H9 (cell line): ENCODE measurements around the gene MNS1. TPM values are rescaled to one million over a fixed set of nuclear protein-coding genes. Genes with fewer than 3 reads are reported as not detected.

Experiments
- DNase-seq: peaks from one replicate; pipeline ENCODE4 v3.0.0-alpha.2; 2017
- H2AFZ ChIP-seq: one replicate; pipeline ENCODE4 v1.6.1; 2013; ENCODE audit warnings: mild to moderate bottlenecking, low read length, control low read depth, moderate library complexity
- H2AK5ac ChIP-seq: 2 replicates; pipeline ENCODE4 v1.6.1; 2013; ENCODE audit warnings: low read length, control low read depth, mixed read lengths; ENCODE audit not compliant: insufficient read length
- H2BK120ac ChIP-seq: one replicate; pipeline ENCODE4 v1.6.1; 2013; ENCODE audit warnings: low read depth, mild to moderate bottlenecking, low read length, control low read depth, inconsistent platforms; ENCODE audit not compliant: poor library complexity, severe bottlenecking
- H2BK12ac ChIP-seq: 2 replicates; pipeline ENCODE4 v1.6.1; 2013; ENCODE audit warnings: low read length, control low read depth, mixed read lengths, low read depth; ENCODE audit not compliant: insufficient read length
- H2BK15ac ChIP-seq: 2 replicates; pipeline ENCODE4 v1.6.1; 2013; ENCODE audit warnings: low read depth, low read length, control low read depth
- H2BK20ac ChIP-seq: one replicate; pipeline ENCODE4 v1.6.1; 2013; ENCODE audit warnings: low read depth, mild to moderate bottlenecking, low read length, control low read depth, inconsistent platforms; ENCODE audit not compliant: poor library complexity, severe bottlenecking
- H2BK5ac ChIP-seq: 2 replicates; pipeline ENCODE4 v1.6.1; 2013; ENCODE audit warnings: low read length, control low read depth, mixed read lengths; ENCODE audit not compliant: insufficient read length
- H3K14ac ChIP-seq: 2 replicates; pipeline ENCODE4 v1.6.1; 2013; ENCODE audit warnings: low read length, control low read depth; ENCODE audit not compliant: insufficient read depth
- H3K18ac ChIP-seq: 2 replicates; pipeline ENCODE4 v1.6.1; 2013; ENCODE audit warnings: low read depth, mild to moderate bottlenecking, mixed read lengths, low read length, control low read depth; ENCODE audit not compliant: insufficient read length
- H3K23ac ChIP-seq: 2 replicates; pipeline ENCODE4 v1.6.1; 2013; ENCODE audit warnings: low read length, control low read depth, mixed read lengths, low read depth; ENCODE audit not compliant: insufficient read length
- H3K23me2 ChIP-seq: 2 replicates; pipeline ENCODE4 v1.6.1; 2013; ENCODE audit warnings: low read depth, mild to moderate bottlenecking, mixed read lengths, low read length, control low read depth; ENCODE audit not compliant: insufficient read length, poor library complexity, severe bottlenecking
- H3K27ac ChIP-seq: 2 replicates; pipeline ENCODE4 v1.5.1; 2013; ENCODE audit warnings: low read length, control low read depth, mixed read lengths, low read depth; ENCODE audit not compliant: insufficient read length
- H3K27me3 ChIP-seq: 2 replicates; pipeline ENCODE4 v1.6.1; 2013; ENCODE audit warnings: low read length, control low read depth, inconsistent platforms; ENCODE audit not compliant: insufficient read depth
- H3K4ac ChIP-seq: 2 replicates; pipeline ENCODE4 v1.6.1; 2013; ENCODE audit warnings: low read depth, mild to moderate bottlenecking, control low read depth, inconsistent platforms, low read length, moderate library complexity
- H3K4me1 ChIP-seq: 2 replicates; pipeline ENCODE4 v1.6.1; 2013; ENCODE audit warnings: low read length, control low read depth, inconsistent platforms; ENCODE audit not compliant: insufficient read depth
- H3K4me2 ChIP-seq: 2 replicates; pipeline ENCODE4 v1.6.1; 2013; ENCODE audit warnings: low read length, control low read depth, mixed read lengths; ENCODE audit not compliant: insufficient read length, insufficient read depth
- H3K56ac ChIP-seq: 2 replicates; pipeline ENCODE4 v1.6.1; 2013; ENCODE audit warnings: low read depth, mild to moderate bottlenecking, mixed read lengths, low read length, control low read depth; ENCODE audit not compliant: insufficient read length
- H3K79me1 ChIP-seq: 2 replicates; pipeline ENCODE4 v1.6.1; 2013; ENCODE audit warnings: low read depth, mild to moderate bottlenecking, moderate library complexity, low read length, control low read depth, inconsistent platforms; ENCODE audit not compliant: insufficient read depth, poor library complexity, severe bottlenecking
- H3K79me2 ChIP-seq: 2 replicates; pipeline ENCODE4 v1.6.1; 2013; ENCODE audit warnings: low read length, control low read depth, inconsistent platforms; ENCODE audit not compliant: insufficient read depth
- H3K9ac ChIP-seq: 2 replicates; pipeline ENCODE4 v1.6.1; 2013; ENCODE audit warnings: low read length, control low read depth, mixed read lengths; ENCODE audit not compliant: insufficient read length; ENCODE audit errors: extremely low read depth
- H3K9me3 ChIP-seq: one replicate; pipeline ENCODE4 v1.6.1; 2013; ENCODE audit warnings: low read depth, low read length, inconsistent platforms; ENCODE audit not compliant: control insufficient read depth
- H3T11ph ChIP-seq: one replicate; pipeline ENCODE4 v1.6.1; 2013; ENCODE audit warnings: mild to moderate bottlenecking, low read length, control low read depth, inconsistent platforms
- H4K20me1 ChIP-seq: one replicate; pipeline ENCODE4 v1.6.1; 2013; ENCODE audit not compliant: control insufficient read depth, insufficient read length, insufficient read depth
- H4K5ac ChIP-seq: 2 replicates; pipeline ENCODE4 v1.6.1; 2013; ENCODE audit warnings: low read depth, mild to moderate bottlenecking, mixed read lengths, low read length, control low read depth; ENCODE audit not compliant: insufficient read length
- H4K8ac ChIP-seq: replicated peaks from 2 replicates; pipeline ENCODE4 v1.6.1; 2013; ENCODE audit warnings: low read length, control low read depth, mixed read lengths, low read depth; ENCODE audit not compliant: insufficient read length
- H4K91ac ChIP-seq: 2 replicates; pipeline ENCODE4 v1.6.1; 2013; ENCODE audit warnings: low read depth, mild to moderate bottlenecking, moderate library complexity, mixed read lengths, low read length, control low read depth; ENCODE audit not compliant: insufficient read length
- H3K27ac Mint-ChIP-seq, 3 experiments: 2 replicates in 2 of 3; 3 replicates in 1 of 3; pipeline ENCODE4 v1.8.0; 2020 to 2021; ENCODE audit warnings: mixed read lengths in 3 of 3, mild to moderate bottlenecking in 1 of 3, moderate library complexity in 1 of 3
- H3K27me3 Mint-ChIP-seq: 2 replicates; pipeline ENCODE4 v1.8.0; 2021; ENCODE audit warnings: low read depth, mild to moderate bottlenecking, moderate library complexity, mixed read lengths
- H3K36me3 Mint-ChIP-seq, 3 experiments: 2 replicates in 2 of 3; 3 replicates in 1 of 3; pipeline ENCODE4 v1.8.0; 2020 to 2021; ENCODE audit warnings: low read depth in 3 of 3, mixed read lengths in 3 of 3; ENCODE audit not compliant: insufficient read depth in 1 of 3
- H3K4me1 Mint-ChIP-seq, 2 experiments: 2 replicates each; pipeline ENCODE4 v1.8.0; 2020; ENCODE audit warnings: mixed read lengths in 2 of 2
- H3K4me3 Mint-ChIP-seq, 2 experiments: 2 replicates in 1 of 2; 3 replicates in 1 of 2; pipeline ENCODE4 v1.8.0; 2020 to 2021; ENCODE audit warnings: mild to moderate bottlenecking in 2 of 2, mixed read lengths in 2 of 2, moderate library complexity in 1 of 2
- H3K9me3 Mint-ChIP-seq, 2 experiments: 2 replicates in 1 of 2; 3 replicates in 1 of 2; pipeline ENCODE4 v1.8.0; 2020; ENCODE audit warnings: mild to moderate bottlenecking in 2 of 2, mixed read lengths in 2 of 2, moderate library complexity in 1 of 2
- WGBS: extraction: QIAGEN DNeasy Blood & Tissue Kit; methylation state at CpG from one replicate; pipeline ENCODE4 v1.1.7; 2013; ENCODE audit warnings: missing lambda C conversion rate, low lambda C conversion rate, mixed read lengths; ENCODE audit not compliant: insufficient read length; ENCODE audit errors: extremely low coverage; 5-methylcytosine and 5-hydroxymethylcytosine counted together
- total RNA-seq: library from RNA; stranded (reverse); gene quantifications from 2 replicates; pipeline ENCODE4 v1.2.1, GENCODE V29; 2021
- TF ChIP-seq, protein P1 (sequence below): fragments of 200-600 bp; sonication (generic); conservative IDR thresholded peaks from 3 replicates; pipeline ENCODE4 v1.8.0; 2021; ENCODE audit warnings: antibody characterized with exemption, mild to moderate bottlenecking

The MNS1 gene
- total RNA-seq, 1 experiment from 2014 or later = 4.2 TPM

DNA sequence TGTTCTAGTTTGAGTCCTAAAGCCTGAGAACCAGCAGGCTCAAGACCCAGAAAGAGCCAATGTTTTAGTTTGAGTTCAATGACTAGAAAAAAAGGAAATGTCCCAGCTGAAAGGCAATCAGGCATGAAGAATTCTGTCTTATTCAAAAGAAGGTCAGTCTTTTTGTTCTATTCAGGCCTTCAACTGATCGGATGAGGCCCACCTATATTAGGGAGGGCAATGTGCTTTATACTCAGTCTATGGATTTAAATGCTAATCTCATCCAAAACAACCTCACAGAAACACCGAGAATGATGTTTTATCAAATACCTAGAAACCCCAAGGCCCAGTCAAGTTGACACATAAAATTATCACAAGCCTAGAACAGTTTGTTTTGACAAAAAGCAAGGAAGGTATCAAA, 4.0 kb downstream of the MNS1 start:
- no peak overlapping the region for H3K9ac ChIP-seq
- H3K79me2 ChIP-seq = no peaks in the 10 kb centered on the region
- H3K4me1 Mint-ChIP-seq = peaks cover 5 to 11% of the 10 kb centered on the region in 2 experiments
- H2BK12ac ChIP-seq = no peak overlapping the region
- no peak overlapping the region for H3T11ph ChIP-seq
- peaks cover 11% of the 10 kb centered on the region for H3K27me3 Mint-ChIP-seq
- no peaks in the 10 kb centered on the region for H3K4me1 ChIP-seq
- H3K4ac ChIP-seq = no peak overlapping the region
- H2AFZ ChIP-seq = no peak overlapping the region
- no peak overlapping the region for H4K5ac ChIP-seq
- no peak overlapping the region for H2BK5ac ChIP-seq
- H3K79me1 ChIP-seq = no peaks in the 10 kb centered on the region
- peaks cover 0 to 6% (median 1%) of the 10 kb centered on the region in 3 experiments; a peak in 2 of 7 replicates for H3K36me3 Mint-ChIP-seq
- H3K4me3 Mint-ChIP-seq = no peak overlapping the region
- no CpG with 5 or more reads among the region's 2 CpGs for WGBS
- H4K8ac ChIP-seq = no peak overlapping the region
- no peak overlapping the region for H2BK20ac ChIP-seq
- no peak overlapping the region for H2BK120ac ChIP-seq
- no peak overlapping the region for H2AK5ac ChIP-seq
- no peaks in the 10 kb centered on the region for H3K9me3 ChIP-seq
- no peak overlapping the region for H4K91ac ChIP-seq
- H4K20me1 ChIP-seq = no peaks in the 10 kb centered on the region
- no peaks in the 10 kb centered on the region for H3K9me3 Mint-ChIP-seq
- DNase-seq = no peak
- TF ChIP-seq, protein P1, sequence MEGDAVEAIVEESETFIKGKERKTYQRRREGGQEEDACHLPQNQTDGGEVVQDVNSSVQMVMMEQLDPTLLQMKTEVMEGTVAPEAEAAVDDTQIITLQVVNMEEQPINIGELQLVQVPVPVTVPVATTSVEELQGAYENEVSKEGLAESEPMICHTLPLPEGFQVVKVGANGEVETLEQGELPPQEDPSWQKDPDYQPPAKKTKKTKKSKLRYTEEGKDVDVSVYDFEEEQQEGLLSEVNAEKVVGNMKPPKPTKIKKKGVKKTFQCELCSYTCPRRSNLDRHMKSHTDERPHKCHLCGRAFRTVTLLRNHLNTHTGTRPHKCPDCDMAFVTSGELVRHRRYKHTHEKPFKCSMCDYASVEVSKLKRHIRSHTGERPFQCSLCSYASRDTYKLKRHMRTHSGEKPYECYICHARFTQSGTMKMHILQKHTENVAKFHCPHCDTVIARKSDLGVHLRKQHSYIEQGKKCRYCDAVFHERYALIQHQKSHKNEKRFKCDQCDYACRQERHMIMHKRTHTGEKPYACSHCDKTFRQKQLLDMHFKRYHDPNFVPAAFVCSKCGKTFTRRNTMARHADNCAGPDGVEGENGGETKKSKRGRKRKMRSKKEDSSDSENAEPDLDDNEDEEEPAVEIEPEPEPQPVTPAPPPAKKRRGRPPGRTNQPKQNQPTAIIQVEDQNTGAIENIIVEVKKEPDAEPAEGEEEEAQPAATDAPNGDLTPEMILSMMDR = no peak
- no peak overlapping the region for H3K23ac ChIP-seq
- H3K14ac ChIP-seq = no peak overlapping the region
- peaks cover 4% of the 10 kb centered on the region for H3K23me2 ChIP-seq
- H3K27me3 ChIP-seq = no peaks in the 10 kb centered on the region
- H3K56ac ChIP-seq = no peak overlapping the region
- no peak overlapping the region for H2BK15ac ChIP-seq
- no peak overlapping the region for H3K18ac ChIP-seq
- no peak overlapping the region for H3K27ac Mint-ChIP-seq
- H3K4me2 ChIP-seq = no peak overlapping the region
- H3K27ac ChIP-seq = no peak overlapping the region
